Lower leg skin (tissue), 4 donors: ENCODE measurements around the gene MAD1L1. TPM values are rescaled to one million over a fixed set of nuclear protein-coding genes. Genes with fewer than 3 reads are reported as not detected.

Experiments
- DNase-seq, 2 donors: peaks; one replicate each; pipeline ENCODE4 v3.0.0-alpha.2; 2019; ENCODE audit warnings: low spot score in 2 of 2
- H3K4me3 ChIP-seq: fragments of 200-600 bp; sonication (generic); 2 replicates; pipeline ENCODE4 v1.5.1; 2017; ENCODE audit warnings: mild to moderate bottlenecking, low read depth; ENCODE audit not compliant: poor library complexity, severe bottlenecking
- POLR2A ChIP-seq, 2 donors: fragments of 450-650 bp; IDR thresholded peaks; one replicate each; pipeline ENCODE4 v1.6.1; 2016 to 2017; ENCODE audit warnings: antibody characterized with exemption in 2 of 2, mild to moderate bottlenecking in 1 of 2, moderate library complexity in 1 of 2
- WGBS, 2 donors: methylation state at CpG; one replicate each; pipeline ENCODE4 v1.1.5; 2018; 5-methylcytosine and 5-hydroxymethylcytosine counted together
- intact Hi-C: fragments of 100-400 bp; cut with DNase I; formaldehyde crosslinking; loops from one replicate; pipeline ENCODE4 v1.15.0; 2023; ENCODE audit warnings: low total_unique reads
- total RNA-seq, 4 donors: library from RNA; depleted of rRNA; stranded (reverse); fragments of >200 nt; gene quantifications; one replicate each; pipeline ENCODE4 v1.1.0, GENCODE V29; 2016
- TF ChIP-seq, protein P1 (sequence below), 3 donors: fragments of 450-650 bp; IDR thresholded peaks; one replicate each; pipeline ENCODE4 v1.5.1; 2016; ENCODE audit warnings: antibody characterized with exemption in 3 of 3, mild to moderate bottlenecking in 3 of 3, moderate library complexity in 2 of 3

Gene MAD1L1
- total RNA-seq, 4 donors from 2014 or later = 37.7 to 77.8 (median 59.4) TPM

GRCh38 chr7:2131800-2132199 lies 100.9 kb downstream of the MAD1L1 start:
- no peak for DNase-seq
- 89 to 90% methylated on average over 10 of the region's 10 CpGs for WGBS, 2 donors
- intact Hi-C loops = no loop called here
- TF ChIP-seq, protein P1, sequence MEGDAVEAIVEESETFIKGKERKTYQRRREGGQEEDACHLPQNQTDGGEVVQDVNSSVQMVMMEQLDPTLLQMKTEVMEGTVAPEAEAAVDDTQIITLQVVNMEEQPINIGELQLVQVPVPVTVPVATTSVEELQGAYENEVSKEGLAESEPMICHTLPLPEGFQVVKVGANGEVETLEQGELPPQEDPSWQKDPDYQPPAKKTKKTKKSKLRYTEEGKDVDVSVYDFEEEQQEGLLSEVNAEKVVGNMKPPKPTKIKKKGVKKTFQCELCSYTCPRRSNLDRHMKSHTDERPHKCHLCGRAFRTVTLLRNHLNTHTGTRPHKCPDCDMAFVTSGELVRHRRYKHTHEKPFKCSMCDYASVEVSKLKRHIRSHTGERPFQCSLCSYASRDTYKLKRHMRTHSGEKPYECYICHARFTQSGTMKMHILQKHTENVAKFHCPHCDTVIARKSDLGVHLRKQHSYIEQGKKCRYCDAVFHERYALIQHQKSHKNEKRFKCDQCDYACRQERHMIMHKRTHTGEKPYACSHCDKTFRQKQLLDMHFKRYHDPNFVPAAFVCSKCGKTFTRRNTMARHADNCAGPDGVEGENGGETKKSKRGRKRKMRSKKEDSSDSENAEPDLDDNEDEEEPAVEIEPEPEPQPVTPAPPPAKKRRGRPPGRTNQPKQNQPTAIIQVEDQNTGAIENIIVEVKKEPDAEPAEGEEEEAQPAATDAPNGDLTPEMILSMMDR (IDR thresholded peaks at IDR 0.05) = no peak
- TF ChIP-seq POLR2A (IDR thresholded peaks at IDR 0.05) = no peak
- no peak overlapping the region for H3K4me3 ChIP-seq

DNA sequence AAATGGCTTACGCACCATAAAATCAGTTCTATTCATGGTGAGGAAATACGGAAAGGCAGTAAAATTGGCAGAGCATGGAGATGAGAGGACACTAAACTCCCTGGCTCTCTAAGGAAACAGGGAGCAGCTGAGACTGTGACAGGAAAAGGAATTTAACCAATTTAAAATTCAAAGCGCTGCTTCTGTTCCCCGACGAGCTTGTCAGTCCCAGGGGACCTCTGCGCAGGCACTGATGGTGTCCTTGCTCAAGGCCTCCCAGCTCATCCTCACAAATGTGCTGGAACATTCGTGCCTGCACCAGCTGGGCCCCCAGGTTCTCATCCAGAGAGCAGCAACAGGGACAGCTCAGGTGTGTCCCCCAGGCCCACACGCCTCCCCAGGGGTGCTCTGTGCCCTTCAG lies 101.4 kb downstream of the MAD1L1 start:
- 88 to 92% methylated on average over 7 to 8 of the region's 8 CpGs for WGBS, 2 donors
- no peak overlapping the region for H3K4me3 ChIP-seq
- no peak for DNase-seq
- TF ChIP-seq POLR2A (IDR thresholded peaks at IDR 0.05) = no peak
- TF ChIP-seq, protein P1 (IDR thresholded peaks at IDR 0.05) = no peak
- intact Hi-C loops = no loop called here

GRCh38 chr7:2130096-2130375 lies 102.7 kb downstream of the MAD1L1 start:
- intact Hi-C loops = no loop called here
- 90 to 95% methylated on average over 7 of the region's 7 CpGs for WGBS, 2 donors
- no peak for DNase-seq
- TF ChIP-seq POLR2A (IDR thresholded peaks at IDR 0.05) = no peak
- TF ChIP-seq, protein P1 (IDR thresholded peaks at IDR 0.05) = no peak
- H3K4me3 ChIP-seq = no peak overlapping the region

GRCh38 chr7:2129323-2130095 lies 103.2 kb downstream of the MAD1L1 start:
- DNase-seq = no peak
- TF ChIP-seq POLR2A (IDR thresholded peaks at IDR 0.05) = no peak
- TF ChIP-seq, protein P1 (IDR thresholded peaks at IDR 0.05) = no peak
- H3K4me3 ChIP-seq = no peak overlapping the region
- intact Hi-C loops = no loop called here
- WGBS, 2 donors = 85 to 90% methylated on average over 29 of the region's 29 CpGs

GRCh38 chr7:2128601-2129322 lies 104.0 kb downstream of the MAD1L1 start:
- H3K4me3 ChIP-seq = no peak overlapping the region
- 77 to 83% methylated on average over 20 of the region's 20 CpGs for WGBS, 2 donors
- no peak for DNase-seq
- TF ChIP-seq, protein P1 (IDR thresholded peaks at IDR 0.05) = no peak
- no peak for TF ChIP-seq POLR2A (IDR thresholded peaks at IDR 0.05)
- intact Hi-C loops = no loop called here
